ENCODE data around the gene TBC1D21.

- TF ChIP-seq, protein P1, sequence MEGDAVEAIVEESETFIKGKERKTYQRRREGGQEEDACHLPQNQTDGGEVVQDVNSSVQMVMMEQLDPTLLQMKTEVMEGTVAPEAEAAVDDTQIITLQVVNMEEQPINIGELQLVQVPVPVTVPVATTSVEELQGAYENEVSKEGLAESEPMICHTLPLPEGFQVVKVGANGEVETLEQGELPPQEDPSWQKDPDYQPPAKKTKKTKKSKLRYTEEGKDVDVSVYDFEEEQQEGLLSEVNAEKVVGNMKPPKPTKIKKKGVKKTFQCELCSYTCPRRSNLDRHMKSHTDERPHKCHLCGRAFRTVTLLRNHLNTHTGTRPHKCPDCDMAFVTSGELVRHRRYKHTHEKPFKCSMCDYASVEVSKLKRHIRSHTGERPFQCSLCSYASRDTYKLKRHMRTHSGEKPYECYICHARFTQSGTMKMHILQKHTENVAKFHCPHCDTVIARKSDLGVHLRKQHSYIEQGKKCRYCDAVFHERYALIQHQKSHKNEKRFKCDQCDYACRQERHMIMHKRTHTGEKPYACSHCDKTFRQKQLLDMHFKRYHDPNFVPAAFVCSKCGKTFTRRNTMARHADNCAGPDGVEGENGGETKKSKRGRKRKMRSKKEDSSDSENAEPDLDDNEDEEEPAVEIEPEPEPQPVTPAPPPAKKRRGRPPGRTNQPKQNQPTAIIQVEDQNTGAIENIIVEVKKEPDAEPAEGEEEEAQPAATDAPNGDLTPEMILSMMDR (IDR thresholded peaks at IDR 0.05; ENCODE audit: low read length) = no peak
- no peak for TF ChIP-seq EZH2 (IDR thresholded peaks at IDR 0.05; ENCODE audit: borderline replicate concordance, low read length)
Measured at GRCh38 chr15:73881579-73882320, 8.4 kb downstream of the TBC1D21 start.

All from OCI-LY1 (cell line).